Transverse colon (tissue), 4 donors: ENCODE results near the gene B3GAT2.

ENCODE experiments used
- CTCF ChIP-seq, 5 experiments: fragments of 200-600 bp in 3 of 5; fragments of 450-650 bp in 2 of 5; sonication (generic) in 3 of 5; IDR thresholded peaks; 1 replicate in 2 of 5; 2 replicates in 3 of 5; pipeline ENCODE4 v1.5.1; 2016 to 2017; ENCODE audit warnings: antibody characterized with exemption in 5 of 5, inconsistent platforms in 3 of 5, mild to moderate bottlenecking in 2 of 5, moderate library complexity in 1 of 5
- EP300 ChIP-seq: sonication (generic); formaldehyde crosslinking; IDR thresholded peaks from one replicate; pipeline ENCODE4 v1.6.1; 2017; ENCODE audit warnings: antibody characterized with exemption, low read depth
- POLR2A ChIP-seq: fragments of 450-650 bp; IDR thresholded peaks from one replicate; pipeline ENCODE4 v1.6.1; 2016; ENCODE audit warnings: antibody characterized with exemption, mild to moderate bottlenecking, moderate library complexity
- POLR2AphosphoS5 ChIP-seq, 3 donors: sonication (generic); formaldehyde crosslinking; IDR thresholded peaks; one replicate each; pipeline ENCODE4 v1.6.1; 2016; ENCODE audit warnings: antibody characterized with exemption in 3 of 3

GRCh38 chr6:70834520-70834919 lies 122.3 kb downstream of the B3GAT2 start:
- no peak for TF ChIP-seq CTCF (IDR thresholded peaks at IDR 0.05)
- no peak for TF ChIP-seq EP300
- no peak for TF ChIP-seq POLR2AphosphoS5 (IDR thresholded peaks at IDR 0.05)
- TF ChIP-seq POLR2A: no peak
